Neural cell (in vitro differentiated cells): ENCODE measurements around the gene SORCS1. TPM values are rescaled to one million over a fixed set of nuclear protein-coding genes. Genes with fewer than 3 reads are reported as not detected.

ENCODE experiments used
- H2AFZ ChIP-seq: fragments of 200-600, 300-800 bp; sonication (generic), shearing (Covaris generic); 2 replicates; pipeline ENCODE4 v1.6.0; 2014; ENCODE audit warnings: low read depth, mild to moderate bottlenecking, antibody characterized with exemption, low read length, moderate library complexity
- H3F3A ChIP-seq: fragments of 200-600 bp; shearing (Covaris generic); 2 replicates; pipeline ENCODE4 v1.6.1; 2016; ENCODE audit warnings: mild to moderate bottlenecking, moderate library complexity, mixed read lengths, antibody characterized with exemption, low read length; ENCODE audit not compliant: insufficient read depth, poor library complexity, severe bottlenecking
- H3K27ac ChIP-seq: fragments of 200-600, 300-800 bp; sonication (generic), shearing (Covaris generic); 2 replicates; pipeline ENCODE4 v1.5.1; 2014; ENCODE audit warnings: mild to moderate bottlenecking, low read length, moderate library complexity
- H3K27me3 ChIP-seq: fragments of 300-800, 200-600 bp; sonication (generic), shearing (Covaris generic); 2 replicates; pipeline ENCODE4 v1.6.0; 2014; ENCODE audit warnings: mild to moderate bottlenecking, low read depth, low read length, moderate library complexity; ENCODE audit not compliant: insufficient read depth
- H3K36me3 ChIP-seq: fragments of 300-800, 200-600 bp; sonication (generic), shearing (Covaris generic); 2 replicates; pipeline ENCODE4 v1.5.1; 2014; ENCODE audit warnings: mild to moderate bottlenecking, antibody characterized with exemption, low read length, moderate library complexity; ENCODE audit not compliant: insufficient read depth
- H3K4me2 ChIP-seq: fragments of 300-800, 200-600 bp; sonication (generic), shearing (Covaris generic); 2 replicates; pipeline ENCODE4 v1.6.0; 2014; ENCODE audit warnings: mild to moderate bottlenecking, low read length
- H3K4me3 ChIP-seq: fragments of 300-800, 200-600 bp; sonication (generic), shearing (Covaris generic); 2 replicates; pipeline ENCODE4 v1.5.1; 2014; ENCODE audit warnings: mild to moderate bottlenecking, low read length, moderate library complexity
- H3K79me2 ChIP-seq: fragments of 200-600 bp; shearing (Covaris generic); replicated peaks from 2 replicates; pipeline ENCODE4 v1.6.0; 2014; ENCODE audit warnings: mild to moderate bottlenecking, low read length, moderate library complexity; ENCODE audit not compliant: insufficient read depth
- H3K9ac ChIP-seq: fragments of 300-800, 200-600 bp; sonication (generic), shearing (Covaris generic); 2 replicates; pipeline ENCODE4 v1.6.1; 2016; ENCODE audit warnings: mild to moderate bottlenecking, low read length, mixed read lengths
- H3K9me2 ChIP-seq: fragments of 200-600 bp; shearing (Covaris generic); 2 replicates; pipeline ENCODE4 v1.6.1; 2016; ENCODE audit warnings: mild to moderate bottlenecking, low read length, mixed read lengths; ENCODE audit not compliant: insufficient read depth
- H3K9me3 ChIP-seq: fragments of 200-600, 300-800 bp; sonication (generic), shearing (Covaris generic); 2 replicates; pipeline ENCODE4 v1.6.1; 2016; ENCODE audit warnings: mild to moderate bottlenecking, mixed run types, low read length, moderate library complexity, mixed read lengths
- H4K20me1 ChIP-seq: fragments of 200-600 bp; shearing (Covaris generic); 2 replicates; pipeline ENCODE4 v1.6.1; 2016; ENCODE audit warnings: mild to moderate bottlenecking, mixed run types; ENCODE audit not compliant: insufficient read depth
- CTCF ChIP-seq: fragments of 450-650 bp; IDR thresholded peaks from 2 replicates; pipeline ENCODE4 v1.5.1; 2014; ENCODE audit warnings: antibody characterized with exemption, mild to moderate bottlenecking, moderate library complexity; ENCODE audit not compliant: poor library complexity, severe bottlenecking
- EP300 ChIP-seq: fragments of 450-650 bp; conservative IDR thresholded peaks from 2 replicates; pipeline ENCODE4 v1.6.1; 2014; ENCODE audit warnings: antibody characterized with exemption, mild to moderate bottlenecking, moderate library complexity; ENCODE audit not compliant: poor library complexity, severe bottlenecking
- EZH2 ChIP-seq: fragments of 200-600, 300-800 bp; shearing (Covaris generic), sonication (generic); IDR thresholded peaks from 2 replicates; pipeline ENCODE4 v1.6.1; 2014; ENCODE audit warnings: antibody characterized with exemption, low read length, borderline replicate concordance, mild to moderate bottlenecking; ENCODE audit not compliant: insufficient read depth, poor library complexity, severe bottlenecking
- MXI1 ChIP-seq: fragments of 450-650 bp; conservative IDR thresholded peaks from 2 replicates; pipeline ENCODE4 v1.6.1; 2014; ENCODE audit warnings: antibody characterized with exemption, mild to moderate bottlenecking; ENCODE audit not compliant: poor library complexity, severe bottlenecking
- POLR2AphosphoS5 ChIP-seq: IDR thresholded peaks from 2 replicates; pipeline ENCODE4 v1.6.1; 2012
- RAD21 ChIP-seq: fragments of 450-650 bp; conservative IDR thresholded peaks from 2 replicates; pipeline ENCODE4 v1.6.1; 2014; ENCODE audit warnings: antibody characterized with exemption, mild to moderate bottlenecking, moderate library complexity
- REST ChIP-seq: IDR thresholded peaks from 2 replicates; pipeline ENCODE4 v1.6.1; 2012; ENCODE audit warnings: borderline replicate concordance
- SMC3 ChIP-seq: fragments of 450-650 bp; conservative IDR thresholded peaks from 2 replicates; pipeline ENCODE4 v1.6.1; 2014; ENCODE audit warnings: antibody characterized with exemption, mild to moderate bottlenecking, moderate library complexity; ENCODE audit not compliant: poor library complexity
- TAF1 ChIP-seq: IDR thresholded peaks from 2 replicates; pipeline ENCODE4 v1.6.1; 2012; ENCODE audit warnings: low read depth
- polyA plus RNA-seq: library from polyadenylated mRNA; depleted of rRNA; stranded (reverse); fragments of >200 nt; gene quantifications from 2 replicates; pipeline ENCODE4 v1.2.3, GENCODE V29; 2014

SORCS1 gene
- polyA plus RNA-seq, 1 donor from 2014 or later, result 27.0 TPM

- H3K9ac ChIP-seq, result no peak overlapping the region
Observed at GRCh38 chr10:107064075-107064474, 100.4 kb downstream of the SORCS1 start.

GRCh38 chr10:107059872-107060271 is 104.6 kb downstream of the SORCS1 start:
- H3K27me3 ChIP-seq, result no peaks in the 10 kb centered on the region
- no peaks in the 10 kb centered on the region for H4K20me1 ChIP-seq
- H3K27ac ChIP-seq, result no peak overlapping the region
- H3K9me2 ChIP-seq, result no peaks in the 10 kb centered on the region
- no peaks in the 10 kb centered on the region for H3K79me2 ChIP-seq
- H3K4me3 ChIP-seq, result no peak overlapping the region
- H3K36me3 ChIP-seq, result no peaks in the 10 kb centered on the region
- H3F3A ChIP-seq, result no peaks in the 10 kb centered on the region
- no peak overlapping the region for H3K4me2 ChIP-seq
- H3K9ac ChIP-seq, result no peak overlapping the region
- no peak overlapping the region for H2AFZ ChIP-seq
- no peaks in the 10 kb centered on the region for H3K9me3 ChIP-seq
- no peak for TF ChIP-seq REST
- TF ChIP-seq RAD21, result no peak
- TF ChIP-seq TAF1, result no peak
- TF ChIP-seq POLR2AphosphoS5, result no peak
- no peak for TF ChIP-seq EP300
- TF ChIP-seq MXI1, result no peak
- TF ChIP-seq EZH2, result no peak
- TF ChIP-seq SMC3, result no peak

More at GRCh38 chr10:107064075-107064474, 100.4 kb downstream of the SORCS1 start:
- Histone ChIP-seq H3K9me3 (no peaks in the 10 kb centered on the region), H3K36me3 (no peaks in the 10 kb centered on the region), H3K27ac (no peak overlapping the region), H3K4me2 (no peak overlapping the region), H3K79me2 (no peaks in the 10 kb centered on the region), H3K27me3 (no peaks in the 10 kb centered on the region), H3F3A (no peaks in the 10 kb centered on the region), H4K20me1 (no peaks in the 10 kb centered on the region), H3K9me2 (no peaks in the 10 kb centered on the region), H2AFZ (no peak overlapping the region), H3K4me3 (no peak overlapping the region)
- no peak for TF ChIP-seq SMC3
- TF ChIP-seq POLR2AphosphoS5, result no peak
- TF ChIP-seq MXI1, result no peak
- no peak for TF ChIP-seq EP300
- no peak for TF ChIP-seq EZH2
- no peak for TF ChIP-seq RAD21
- no peak for TF ChIP-seq REST
- TF ChIP-seq TAF1, result no peak
- TF ChIP-seq CTCF, result no peak
